SJSA1 (cell line): ENCODE data around the gene PPP2R2B. TPM values are rescaled to one million over a fixed set of nuclear protein-coding genes. Genes with fewer than 3 reads are reported as not detected.

Source experiments
- DNase-seq, 2 experiments: peaks; one replicate each; pipeline ENCODE4 v3.0.0-alpha.2; 2015 to 2020; ENCODE audit warnings: low spot score in 2 of 2, low read depth in 1 of 2
- H3K27ac ChIP-seq: fragments of 250-450 bp; sonication (Bioruptor Pico); 2 replicates; pipeline ENCODE4 v1.5.1; 2020; ENCODE audit warnings: mild to moderate bottlenecking, moderate library complexity
- H3K27me3 ChIP-seq: fragments of 250-450 bp; sonication (Bioruptor Pico); replicated peaks from 2 replicates; pipeline ENCODE4 v1.5.1; 2020; ENCODE audit warnings: mild to moderate bottlenecking, moderate library complexity
- H3K36me3 ChIP-seq: fragments of 250-450 bp; sonication (Bioruptor Pico); 2 replicates; pipeline ENCODE4 v1.5.1; 2020; ENCODE audit warnings: mild to moderate bottlenecking
- H3K4me1 ChIP-seq: fragments of 250-450 bp; sonication (Bioruptor Pico); replicated peaks from 2 replicates; pipeline ENCODE4 v1.6.1; 2021; ENCODE audit warnings: mild to moderate bottlenecking
- H3K4me3 ChIP-seq: fragments of 250-450 bp; sonication (Bioruptor Pico); 2 replicates; pipeline ENCODE4 v1.5.1; 2020; ENCODE audit warnings: mild to moderate bottlenecking
- H3K9me3 ChIP-seq: fragments of 250-450 bp; sonication (Bioruptor Pico); replicated peaks from 2 replicates; pipeline ENCODE4 v1.5.1; 2020; ENCODE audit warnings: mild to moderate bottlenecking
- total RNA-seq: library from RNA; depleted of rRNA; stranded (reverse); fragments of >200 nt; shearing (Covaris generic); gene quantifications from 2 replicates; pipeline ENCODE4 v1.2.3, GENCODE V29; 2014

PPP2R2B gene
- total RNA-seq, 1 experiment from 2014 or later = 0.13 TPM

GRCh38 chr5:146772881-146773466 lies 105.6 kb downstream of the PPP2R2B start:
- H3K4me3 ChIP-seq = no peak overlapping the region
- H3K27me3 ChIP-seq = no peaks in the 10 kb centered on the region
- no peaks in the 10 kb centered on the region for H3K36me3 ChIP-seq
- DNase-seq = no peak
- H3K27ac ChIP-seq = no peak overlapping the region
- H3K9me3 ChIP-seq = no peaks in the 10 kb centered on the region
- H3K4me1 ChIP-seq = no peaks in the 10 kb centered on the region

- no peak overlapping the region for H3K27ac ChIP-seq
- DNase-seq = no peak
- H3K4me3 ChIP-seq = no peak overlapping the region
Observed at GRCh38 chr5:146770980-146771379, 107.6 kb downstream of the PPP2R2B start.

GRCh38 chr5:146770546-146770945 lies 108.0 kb downstream of the PPP2R2B start:
- H3K27me3 ChIP-seq = 0 out of 2 replicates have a peak, but pooled peaks cover 4% of the 10 kb centered on the region
- no peaks in the 10 kb centered on the region for H3K4me1 ChIP-seq
- H3K9me3 ChIP-seq = no peaks in the 10 kb centered on the region
- no peak overlapping the region for H3K27ac ChIP-seq
- no peak overlapping the region for H3K4me3 ChIP-seq
- no peaks in the 10 kb centered on the region for H3K36me3 ChIP-seq
- DNase-seq = no peak

More at GRCh38 chr5:146770980-146771379, 107.6 kb downstream of the PPP2R2B start:
- Histone ChIP-seq H3K4me1 (no peaks in the 10 kb centered on the region), H3K36me3 (no peaks in the 10 kb centered on the region), H3K9me3 (no peaks in the 10 kb centered on the region), H3K27me3 (0 out of 2 replicates have a peak, but pooled peaks cover 3% of the 10 kb centered on the region)

- H3K9me3 ChIP-seq = no peaks in the 10 kb centered on the region
- H3K36me3 ChIP-seq = no peaks in the 10 kb centered on the region
- H3K4me1 ChIP-seq = no peaks in the 10 kb centered on the region
- H3K27me3 ChIP-seq = 0 out of 2 replicates have a peak, but pooled peaks cover 4% of the 10 kb centered on the region
- DNase-seq = no peak
- no peak overlapping the region for H3K27ac ChIP-seq
- H3K4me3 ChIP-seq = no peak overlapping the region
Observed at GRCh38 chr5:146767534-146767933, 111.0 kb downstream of the PPP2R2B start.

GRCh38 chr5:146766013-146766412 lies 112.5 kb downstream of the PPP2R2B start:
- no peak for DNase-seq
- Histone ChIP-seq H3K36me3 (no peaks in the 10 kb centered on the region), H3K27me3 (0 out of 2 replicates have a peak, but pooled peaks cover 4% of the 10 kb centered on the region), H3K4me1 (no peaks in the 10 kb centered on the region), H3K4me3 (no peak overlapping the region), H3K9me3 (no peaks in the 10 kb centered on the region), H3K27ac (no peak overlapping the region)

GRCh38 chr5:146765089-146765832 lies 113.3 kb downstream of the PPP2R2B start:
- no peak overlapping the region for H3K27ac ChIP-seq
- DNase-seq = no peak

GRCh38 chr5:146762830-146763229 lies 115.7 kb downstream of the PPP2R2B start:
- Histone ChIP-seq H3K9me3 (no peaks in the 10 kb centered on the region), H3K4me3 (no peak overlapping the region), H3K36me3 (no peaks in the 10 kb centered on the region), H3K27me3 (peaks cover 4% of the 10 kb centered on the region; the same call in 1 of the 2 replicates), H3K27ac (no peak overlapping the region), H3K4me1 (no peaks in the 10 kb centered on the region)
- no peak for DNase-seq

More at GRCh38 chr5:146765089-146765832, 113.3 kb downstream of the PPP2R2B start:
- Histone ChIP-seq H3K27me3 (0 out of 2 replicates have a peak, but pooled peaks cover 4% of the 10 kb centered on the region), H3K36me3 (no peaks in the 10 kb centered on the region), H3K4me1 (no peaks in the 10 kb centered on the region), H3K4me3 (no peak overlapping the region), H3K9me3 (no peaks in the 10 kb centered on the region)

- H3K4me1 ChIP-seq = no peaks in the 10 kb centered on the region
- peaks cover 4% of the 10 kb centered on the region; the same call in 1 of the 2 replicates for H3K27me3 ChIP-seq
- H3K36me3 ChIP-seq = no peaks in the 10 kb centered on the region
- DNase-seq = no peak
- H3K4me3 ChIP-seq = no peak overlapping the region
- no peak overlapping the region for H3K27ac ChIP-seq
- no peaks in the 10 kb centered on the region for H3K9me3 ChIP-seq
Observed at GRCh38 chr5:146761811-146762210, 116.7 kb downstream of the PPP2R2B start.

GRCh38 chr5:146758938-146759337 lies 119.6 kb downstream of the PPP2R2B start:
- no peaks in the 10 kb centered on the region for H3K36me3 ChIP-seq
- H3K4me3 ChIP-seq = no peak overlapping the region
- no peak overlapping the region for H3K27ac ChIP-seq
- no peak for DNase-seq
- H3K9me3 ChIP-seq = no peaks in the 10 kb centered on the region
- no peaks in the 10 kb centered on the region for H3K4me1 ChIP-seq
- peaks cover 5% of the 10 kb centered on the region; the same call in 1 of the 2 replicates for H3K27me3 ChIP-seq

- Histone ChIP-seq H3K4me1 (no peaks in the 10 kb centered on the region), H3K27me3 (peaks cover 5% of the 10 kb centered on the region; the same call in 1 of the 2 replicates), H3K36me3 (no peaks in the 10 kb centered on the region), H3K4me3 (no peak overlapping the region), H3K27ac (no peak overlapping the region), H3K9me3 (no peaks in the 10 kb centered on the region)
- DNase-seq = no peak
Observed at GRCh38 chr5:146758076-146758475, 120.5 kb downstream of the PPP2R2B start.

- peaks cover 5% of the 10 kb centered on the region; the same call in 1 of the 2 replicates for H3K27me3 ChIP-seq
- H3K4me3 ChIP-seq = no peak overlapping the region
Observed at GRCh38 chr5:146756546-146756945, 122.0 kb downstream of the PPP2R2B start.

GRCh38 chr5:146755793-146756192 lies 122.8 kb downstream of the PPP2R2B start:
- Histone ChIP-seq H3K4me3 (no peak overlapping the region), H3K36me3 (no peaks in the 10 kb centered on the region), H3K27me3 (peaks cover 5% of the 10 kb centered on the region; the same call in 1 of the 2 replicates), H3K4me1 (no peaks in the 10 kb centered on the region), H3K27ac (no peak overlapping the region), H3K9me3 (no peaks in the 10 kb centered on the region)
- DNase-seq = no peak

More at GRCh38 chr5:146756546-146756945, 122.0 kb downstream of the PPP2R2B start:
- H3K27ac ChIP-seq = no peak overlapping the region
- DNase-seq = no peak
- no peaks in the 10 kb centered on the region for H3K9me3 ChIP-seq
- H3K4me1 ChIP-seq = no peaks in the 10 kb centered on the region
- no peaks in the 10 kb centered on the region for H3K36me3 ChIP-seq

GRCh38 chr5:146754621-146755020 lies 123.9 kb downstream of the PPP2R2B start:
- Histone ChIP-seq H3K4me3 (no peak overlapping the region), H3K27ac (no peak overlapping the region), H3K36me3 (no peaks in the 10 kb centered on the region), H3K9me3 (no peaks in the 10 kb centered on the region), H3K27me3 (peaks cover 5% of the 10 kb centered on the region; the same call in 1 of the 2 replicates), H3K4me1 (no peaks in the 10 kb centered on the region)
- no peak for DNase-seq

- H3K36me3 ChIP-seq = no peaks in the 10 kb centered on the region
- peaks cover 5% of the 10 kb centered on the region; the same call in 1 of the 2 replicates for H3K27me3 ChIP-seq
- DNase-seq = no peak
- no peak overlapping the region for H3K27ac ChIP-seq
- no peaks in the 10 kb centered on the region for H3K9me3 ChIP-seq
- H3K4me1 ChIP-seq = no peaks in the 10 kb centered on the region
- no peak overlapping the region for H3K4me3 ChIP-seq
Observed at GRCh38 chr5:146753641-146754040, 124.9 kb downstream of the PPP2R2B start.
